HCEC 1CT (cell line): Measurements from ENCODE around the gene ERF.

Experiments
- DNase-seq: peaks from one replicate; pipeline ENCODE4 v3.0.0-alpha.2; 2017

The ERF gene

GRCh38 chr19:42206871-42207755 is 47.8 kb downstream of the ERF start:
- DNase-seq, result peak; percentile 45

GRCh38 chr19:42204664-42205063 is 50.3 kb downstream of the ERF start:
- DNase-seq, result no peak

- DNase-seq, result no peak
Observed at GRCh38 chr19:42203700-42204099, 51.2 kb downstream of the ERF start.

- DNase-seq, result no peak
Observed at GRCh38 chr19:42202290-42202880, 52.5 kb downstream of the ERF start.

- no peak for DNase-seq
Observed at GRCh38 chr19:42201489-42202289, 53.2 kb downstream of the ERF start.

GRCh38 chr19:42200116-42200715 is 54.7 kb downstream of the ERF start:
- DNase-seq, result no peak

GRCh38 chr19:42199440-42200115 is 55.4 kb downstream of the ERF start:
- no peak for DNase-seq

GRCh38 chr19:42198676-42199439 is 56.1 kb downstream of the ERF start:
- DNase-seq, result no peak
